SIG-M5 treated with dmso at 0.1 percent for 504 hours (cell line): ENCODE results near the gene MCM7.

ENCODE experiments used
- DNase-seq: peaks from one replicate; lab custom pipeline; 2025; ENCODE audit not compliant: unreplicated experiment; lab: John Stamatoyannopoulos, UW

The MCM7 gene

DNA sequence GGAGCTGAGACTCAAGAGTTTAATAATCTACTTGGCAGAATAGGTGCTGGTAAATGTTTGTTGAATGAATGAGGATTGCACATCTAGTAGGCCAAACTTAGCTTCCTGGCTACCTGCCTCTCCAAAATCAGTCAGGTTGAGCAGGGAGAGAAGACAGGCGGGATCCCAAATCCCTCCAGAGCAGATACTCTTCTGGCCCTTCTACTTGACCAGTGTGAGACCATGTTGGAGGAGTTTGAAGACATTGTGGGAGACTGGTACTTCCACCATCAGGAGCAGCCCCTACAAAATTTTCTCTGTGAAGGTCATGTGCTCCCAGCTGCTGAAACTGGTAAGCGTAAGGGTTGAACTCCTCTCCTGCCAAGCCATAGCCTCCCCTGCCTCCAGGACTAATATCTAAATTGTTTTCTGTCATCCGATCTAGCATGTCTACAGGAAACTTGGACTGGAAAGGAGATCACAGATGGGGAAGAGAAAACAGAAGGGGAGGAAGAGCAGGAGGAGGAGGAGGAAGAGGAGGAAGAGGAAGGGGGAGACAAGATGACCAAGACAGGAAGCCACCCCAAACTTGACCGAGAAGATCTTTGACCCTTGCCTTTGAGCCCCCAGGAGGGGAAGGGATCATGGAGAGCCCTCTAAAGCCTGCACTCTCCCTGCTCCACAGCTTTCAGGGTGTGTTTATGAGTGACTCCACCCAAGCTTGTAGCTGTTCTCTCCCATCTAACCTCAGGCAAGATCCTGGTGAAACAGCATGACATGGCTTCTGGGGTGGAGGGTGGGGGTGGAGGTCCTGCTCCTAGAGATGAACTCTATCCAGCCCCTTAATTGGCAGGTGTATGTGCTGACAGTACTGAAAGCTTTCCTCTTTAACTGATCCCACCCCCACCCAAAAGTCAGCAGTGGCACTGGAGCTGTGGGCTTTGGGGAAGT, 23.4 kb upstream of the MCM7 start:
- DNase-seq = no peak

DNA sequence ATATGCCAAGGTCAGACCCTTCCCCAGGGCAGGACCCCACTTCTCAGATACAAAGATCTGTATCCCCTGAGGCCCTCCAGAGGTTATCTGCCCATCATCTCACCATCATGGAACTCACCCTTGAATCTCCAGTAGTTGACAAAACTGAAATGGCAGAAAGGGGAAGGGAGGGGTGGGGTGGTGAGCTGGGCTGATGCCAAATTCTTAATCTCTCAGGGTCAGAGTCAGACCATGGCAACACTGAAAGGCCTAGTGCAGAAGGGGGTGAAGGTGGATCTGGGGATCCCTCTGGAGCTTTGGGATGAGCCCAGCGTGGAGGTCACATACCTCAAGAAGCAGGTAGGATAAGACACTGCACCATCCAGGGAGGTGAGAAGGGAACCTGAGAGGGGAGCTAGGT, 21.4 kb upstream of the MCM7 start:
- DNase-seq = no peak

DNA sequence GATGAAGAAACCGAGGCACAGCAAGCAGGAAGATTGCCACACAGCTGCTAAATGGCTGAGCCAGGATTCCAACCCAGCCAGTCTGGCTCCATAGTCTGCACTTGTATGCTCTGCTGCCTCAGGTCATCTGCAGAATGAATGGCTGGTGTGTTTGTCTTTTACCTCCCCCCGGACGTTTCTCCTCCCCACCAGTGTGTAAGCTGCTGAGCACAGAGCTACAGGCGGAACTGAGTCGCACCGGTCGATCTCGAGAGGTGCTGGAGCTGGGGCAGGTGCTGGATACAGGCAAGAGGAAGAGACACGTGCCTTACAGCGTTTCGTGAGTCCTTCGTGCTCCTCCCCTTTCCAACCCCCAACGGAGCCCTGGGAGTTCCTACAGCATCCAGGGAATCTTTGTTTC, 20.9 kb upstream of the MCM7 start:
- DNase-seq = no peak

DNA sequence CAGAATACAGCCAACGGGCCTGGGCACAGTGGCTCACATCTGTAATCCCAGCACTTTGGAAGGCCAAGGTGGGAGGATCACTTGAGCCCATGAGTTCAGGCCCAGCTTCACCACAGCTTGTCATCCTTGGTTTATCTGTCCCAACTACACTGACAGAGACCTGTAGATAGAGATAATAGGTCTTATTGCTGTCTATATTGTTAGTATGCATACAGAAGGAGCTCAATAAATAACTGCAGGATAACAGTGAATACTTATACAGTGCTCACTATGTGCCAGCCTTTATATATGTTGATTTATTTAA, 19.5 kb upstream of the MCM7 start:
- no peak for DNase-seq

DNA sequence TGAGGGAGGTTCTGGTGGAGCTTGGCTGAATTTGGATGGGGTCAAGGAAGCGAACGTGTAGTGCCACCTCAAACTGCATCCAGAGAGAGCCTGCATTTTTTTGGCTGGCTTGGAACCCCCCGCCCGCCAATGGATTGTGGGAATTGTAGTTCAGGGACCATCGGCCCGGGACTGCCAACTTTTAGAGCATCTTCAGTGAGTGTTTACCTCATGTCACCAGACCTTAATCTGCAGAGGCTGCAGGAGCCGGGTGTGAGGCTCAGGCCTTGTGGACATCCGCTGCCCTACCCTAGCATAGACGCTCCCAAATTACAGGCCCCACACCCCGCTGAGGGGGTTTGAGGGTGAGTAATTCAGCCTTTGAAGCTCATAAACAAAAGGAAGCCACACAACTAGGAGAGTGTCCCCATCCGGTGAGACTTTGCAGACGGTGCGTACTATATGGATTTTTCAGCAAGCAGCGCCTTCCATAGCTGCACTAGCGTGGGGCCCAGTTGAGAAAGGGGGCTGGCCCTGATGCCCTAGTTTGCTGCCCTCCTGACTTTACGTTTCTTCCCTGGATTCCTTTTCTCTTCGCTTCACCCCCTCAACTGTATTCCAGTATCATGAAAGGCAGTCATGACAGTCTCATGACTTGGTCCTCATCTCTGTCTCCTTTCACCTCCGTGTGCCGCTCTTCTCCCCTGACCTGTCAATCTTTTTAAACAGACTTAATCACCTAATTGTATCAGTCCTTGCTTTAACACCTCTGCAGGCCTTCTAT, 19.0 kb upstream of the MCM7 start:
- DNase-seq = peak; percentile 65

DNA sequence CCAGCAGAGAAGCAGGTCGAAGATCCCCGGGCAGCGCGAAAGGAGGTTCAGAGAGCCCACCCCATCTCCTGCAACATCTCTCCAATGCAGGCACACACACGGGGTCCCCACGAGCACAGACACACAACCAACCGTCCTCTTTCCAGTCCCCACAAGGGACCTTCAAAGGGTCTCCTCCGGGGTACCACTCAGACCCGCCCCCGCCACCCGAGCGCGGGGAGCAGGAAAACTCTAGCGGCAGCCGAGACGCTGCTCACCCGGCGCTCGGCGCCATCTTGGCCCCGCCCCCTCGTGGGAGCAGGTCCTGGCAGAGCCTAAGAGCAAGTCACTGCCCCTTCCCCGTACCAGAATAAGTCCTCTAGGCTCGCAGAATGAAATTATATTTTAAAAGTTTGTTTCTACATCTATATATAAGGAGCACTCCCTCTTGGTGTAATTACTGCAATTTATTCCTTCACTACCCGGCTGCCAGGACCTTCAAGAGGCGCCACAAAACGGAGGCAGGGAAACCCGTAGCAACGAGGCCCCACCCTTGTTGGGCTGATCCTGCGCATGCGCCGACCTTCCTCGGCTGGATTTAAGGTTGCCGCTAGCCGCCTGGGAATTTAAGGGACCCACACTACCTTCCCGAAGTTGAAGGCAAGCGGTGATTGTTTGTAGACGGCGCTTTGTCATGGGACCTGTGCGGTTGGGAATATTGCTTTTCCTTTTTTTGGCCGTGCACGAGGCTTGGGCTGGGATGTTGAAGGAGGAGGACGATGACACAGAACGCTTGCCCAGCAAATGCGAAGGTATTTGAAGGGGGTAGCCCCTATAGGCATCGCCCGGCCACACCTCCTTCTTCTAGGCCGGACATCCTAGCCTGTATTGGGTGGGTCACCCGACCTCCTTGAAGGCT, 18.1 kb upstream of the MCM7 start, which contains the start of the genes CNPY4 and TAF6:
TSS of gene CNPY4 (plus strand) at position 563 of the 898 bp plus-strand sequence. CDS start at position 674, 111 bp downstream.
TSS of gene TAF6 (minus strand) at position 287 of the 898 bp plus-strand sequence. CDS start 5,149 bp downstream, outside the sequence.
- peak; percentile 93 for DNase-seq

DNA sequence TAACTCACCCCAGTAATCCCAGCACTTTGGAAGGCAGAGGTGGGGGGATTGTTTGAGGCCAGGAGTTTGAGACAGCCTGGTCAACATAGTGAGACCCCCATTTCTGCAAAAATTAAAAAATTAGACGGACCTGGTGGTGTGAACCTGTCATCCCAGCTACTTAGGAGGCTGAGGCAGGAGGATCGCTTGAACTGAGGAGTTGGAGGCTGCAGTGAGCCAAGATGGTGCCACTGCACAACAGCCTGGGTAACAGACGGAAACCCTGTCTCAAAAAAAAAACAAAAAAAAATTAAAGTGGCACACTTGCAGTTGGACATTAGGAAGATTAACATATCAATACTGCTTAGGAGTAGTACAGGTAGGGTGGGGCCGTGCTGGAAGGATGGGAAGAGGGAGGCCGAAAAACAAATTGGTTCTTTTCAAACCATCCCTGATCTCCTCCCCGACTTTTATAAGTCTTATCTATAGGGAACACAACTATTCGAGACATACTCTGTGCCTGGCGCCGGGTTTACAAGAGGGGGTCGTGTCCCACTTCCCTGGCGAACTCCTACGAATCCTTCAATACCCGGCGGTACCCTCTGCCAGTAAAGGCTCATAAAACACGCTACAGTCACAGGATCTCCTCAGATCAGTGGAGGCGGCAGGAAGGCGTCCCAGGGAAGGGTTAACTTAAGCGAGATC, 17.3 kb upstream of the MCM7 start:
- DNase-seq = peak; percentile 53

DNA sequence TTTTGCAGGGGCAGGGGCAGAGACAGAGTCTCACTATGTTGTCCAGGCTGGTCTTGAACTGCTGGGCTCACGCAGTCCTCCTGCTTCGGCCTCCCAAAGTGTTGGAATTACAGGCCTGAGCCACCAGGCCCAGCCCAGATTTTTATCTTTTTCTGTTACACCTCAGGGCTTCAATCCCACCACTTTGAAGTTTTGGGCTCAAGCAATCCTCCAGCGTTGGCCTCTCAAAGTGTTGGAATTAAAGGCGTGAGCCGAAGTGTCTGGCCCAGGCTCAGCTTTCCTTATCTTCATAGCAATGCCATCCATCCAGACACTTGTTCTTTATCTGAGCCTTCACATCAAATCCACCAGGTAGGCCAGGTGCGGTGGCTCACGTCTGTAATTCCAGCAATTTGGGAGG, 13.8 kb upstream of the MCM7 start:
- no peak for DNase-seq

DNA sequence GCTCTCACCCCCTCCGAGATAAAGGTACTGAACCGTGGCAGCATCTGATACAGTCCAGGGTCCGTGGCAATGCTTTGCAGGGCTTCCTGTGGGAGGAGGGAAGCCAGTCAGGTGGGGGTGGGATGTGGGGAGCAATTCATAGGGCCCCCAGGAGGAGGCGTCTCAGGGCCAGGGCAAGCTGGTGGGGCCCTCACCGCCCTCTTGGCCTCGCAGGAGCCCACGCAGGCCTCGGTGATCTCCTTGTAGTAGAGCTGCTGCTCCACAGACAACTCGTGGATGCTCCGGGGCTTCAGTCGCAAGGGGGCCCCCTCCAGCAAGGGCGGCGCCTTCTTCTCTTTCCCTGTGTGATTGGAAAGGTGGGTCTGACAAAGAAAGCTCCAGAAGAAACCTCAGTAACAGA, 10.7 kb upstream of the MCM7 start:
- no peak for DNase-seq

DNA sequence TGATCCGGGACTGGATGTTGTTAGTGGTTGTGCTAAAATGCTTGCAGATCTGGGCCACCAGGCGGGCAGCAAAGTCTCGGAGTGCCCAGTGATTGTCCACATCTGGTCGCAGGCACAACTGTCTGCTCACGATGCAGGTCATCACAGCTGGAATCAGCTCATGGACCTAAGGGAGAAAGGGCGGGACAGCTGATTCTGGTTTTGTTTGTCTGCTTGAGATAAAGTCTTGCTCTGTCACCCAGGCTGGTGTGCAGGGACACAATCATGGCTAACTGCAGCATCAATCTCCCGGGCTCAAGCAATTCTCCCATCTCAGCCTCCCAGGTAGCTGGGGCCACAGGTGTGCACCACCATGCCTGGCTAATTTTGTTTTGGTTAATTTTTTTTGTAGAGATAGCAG, 10.0 kb upstream of the MCM7 start:
- DNase-seq = no peak

DNA sequence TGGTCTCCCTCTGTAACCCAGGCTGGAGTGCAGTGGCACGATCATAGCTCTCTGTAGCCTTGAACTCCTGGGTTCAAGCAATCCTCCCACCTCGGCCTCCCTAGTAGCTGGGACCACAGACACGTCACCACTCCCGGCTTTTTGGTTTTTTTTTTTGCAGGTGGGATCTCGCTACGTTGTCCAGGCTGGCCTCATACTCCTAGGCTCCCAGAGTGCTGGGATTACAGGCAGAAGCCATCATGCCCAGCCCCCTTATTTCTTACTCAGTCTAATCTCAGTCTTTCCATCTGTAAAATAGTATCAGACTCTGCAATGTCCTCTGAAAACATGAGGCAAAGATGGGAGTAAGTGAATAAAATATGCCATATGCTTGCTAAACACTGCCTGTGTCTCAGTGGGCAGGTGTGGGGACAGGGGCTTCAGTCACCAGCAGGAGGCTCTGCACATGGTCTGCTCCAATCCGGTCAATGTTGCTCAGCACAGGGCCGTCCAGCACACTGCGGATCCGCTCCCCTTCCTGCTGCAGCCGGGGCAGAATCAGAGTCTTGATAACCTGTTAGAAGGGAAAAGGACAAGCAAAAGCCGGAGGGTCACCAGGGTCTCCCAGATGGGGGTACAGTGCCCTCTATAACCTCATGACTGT, 8.4 kb upstream of the MCM7 start:
- no peak for DNase-seq

DNA sequence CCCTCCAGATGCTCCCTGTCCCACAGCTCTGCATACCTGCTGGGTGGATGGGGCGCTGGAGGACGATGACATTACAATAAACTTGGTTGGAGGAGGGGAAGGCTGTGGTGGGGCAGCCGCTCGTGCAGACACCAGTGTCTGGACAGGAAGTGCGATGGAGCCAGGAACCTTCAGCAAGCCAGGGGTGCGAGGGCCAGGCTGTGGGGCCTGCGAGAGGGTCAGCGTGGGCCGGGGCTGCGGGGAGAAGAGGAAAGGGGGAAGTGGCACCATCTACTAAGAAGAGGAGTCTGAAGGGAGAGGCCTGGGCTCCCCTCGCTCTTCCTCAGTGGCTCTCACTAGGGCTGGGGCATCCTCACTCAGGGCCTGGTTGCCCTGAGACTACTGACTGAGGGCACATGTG, 6.7 kb upstream of the MCM7 start:
- DNase-seq = no peak

DNA sequence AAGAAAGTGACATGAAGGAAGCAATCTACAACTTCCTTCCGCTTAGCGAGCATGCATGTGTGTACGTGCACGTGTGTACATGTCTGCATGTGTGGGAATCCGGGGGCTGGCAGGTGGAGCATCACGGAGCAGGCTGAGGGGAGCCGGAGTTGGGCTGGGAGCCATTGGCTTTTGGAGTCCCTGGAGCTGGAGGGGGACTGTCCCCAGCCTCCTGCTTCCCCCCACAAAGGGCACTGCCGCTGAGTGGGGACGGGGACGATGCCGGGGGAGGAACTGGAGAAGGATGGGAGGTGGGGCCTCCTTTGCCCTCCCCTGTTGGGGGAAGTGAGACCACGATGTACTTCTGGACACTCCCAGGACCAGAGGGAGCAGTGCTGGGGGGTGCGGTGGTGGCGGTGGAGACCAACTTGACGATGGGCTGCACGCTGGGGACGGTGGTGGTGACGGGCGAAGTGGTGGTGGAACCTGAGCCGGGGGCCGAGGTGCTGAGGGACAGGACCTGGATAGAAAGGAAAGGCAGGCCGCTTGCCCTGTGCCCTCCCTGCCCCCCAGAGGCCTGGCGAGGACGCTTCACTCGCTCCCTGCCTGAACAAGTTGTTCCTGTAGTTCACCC, 6.0 kb upstream of the MCM7 start:
- DNase-seq = no peak

DNA sequence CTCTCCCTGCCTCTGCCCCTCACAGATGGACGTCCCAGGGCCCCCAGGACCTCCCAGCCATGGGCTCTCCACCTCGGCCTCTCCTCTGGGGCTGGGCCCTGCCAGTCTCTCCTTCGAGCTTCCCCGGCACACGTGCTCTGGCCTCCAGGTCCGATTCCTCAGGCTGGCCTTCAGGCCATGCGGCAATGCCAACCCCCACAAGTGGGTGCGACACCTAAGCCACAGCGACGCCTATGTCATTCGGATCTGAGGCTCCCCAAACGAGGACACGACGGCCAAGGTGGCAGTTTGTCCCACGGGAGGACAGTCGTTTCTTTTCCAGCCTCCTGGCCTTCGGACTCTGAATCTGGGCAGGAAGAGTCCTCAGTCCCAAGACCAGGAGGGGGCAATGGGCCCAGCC, 5.4 kb upstream of the MCM7 start:
- DNase-seq = no peak

DNA sequence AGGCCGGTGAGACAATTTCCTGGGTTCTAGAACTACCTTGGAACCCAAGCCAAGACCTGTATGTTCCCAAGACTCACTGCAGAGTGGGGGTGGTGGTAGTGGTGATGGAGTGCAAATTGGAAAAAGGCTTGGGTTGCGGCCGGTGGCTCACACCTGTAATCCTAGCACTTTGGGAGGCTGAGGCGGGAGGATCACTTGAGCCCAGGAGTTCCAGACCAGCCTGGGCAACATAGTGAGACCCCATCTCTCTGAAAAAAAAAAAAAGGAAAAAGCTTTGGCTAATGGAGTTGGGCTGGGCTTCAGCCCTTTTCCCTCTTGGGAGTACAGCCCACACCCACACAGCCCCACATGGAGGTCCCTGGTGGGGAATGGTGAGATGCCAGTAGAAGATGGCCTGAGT, 4.3 kb upstream of the MCM7 start:
- no peak for DNase-seq

DNA sequence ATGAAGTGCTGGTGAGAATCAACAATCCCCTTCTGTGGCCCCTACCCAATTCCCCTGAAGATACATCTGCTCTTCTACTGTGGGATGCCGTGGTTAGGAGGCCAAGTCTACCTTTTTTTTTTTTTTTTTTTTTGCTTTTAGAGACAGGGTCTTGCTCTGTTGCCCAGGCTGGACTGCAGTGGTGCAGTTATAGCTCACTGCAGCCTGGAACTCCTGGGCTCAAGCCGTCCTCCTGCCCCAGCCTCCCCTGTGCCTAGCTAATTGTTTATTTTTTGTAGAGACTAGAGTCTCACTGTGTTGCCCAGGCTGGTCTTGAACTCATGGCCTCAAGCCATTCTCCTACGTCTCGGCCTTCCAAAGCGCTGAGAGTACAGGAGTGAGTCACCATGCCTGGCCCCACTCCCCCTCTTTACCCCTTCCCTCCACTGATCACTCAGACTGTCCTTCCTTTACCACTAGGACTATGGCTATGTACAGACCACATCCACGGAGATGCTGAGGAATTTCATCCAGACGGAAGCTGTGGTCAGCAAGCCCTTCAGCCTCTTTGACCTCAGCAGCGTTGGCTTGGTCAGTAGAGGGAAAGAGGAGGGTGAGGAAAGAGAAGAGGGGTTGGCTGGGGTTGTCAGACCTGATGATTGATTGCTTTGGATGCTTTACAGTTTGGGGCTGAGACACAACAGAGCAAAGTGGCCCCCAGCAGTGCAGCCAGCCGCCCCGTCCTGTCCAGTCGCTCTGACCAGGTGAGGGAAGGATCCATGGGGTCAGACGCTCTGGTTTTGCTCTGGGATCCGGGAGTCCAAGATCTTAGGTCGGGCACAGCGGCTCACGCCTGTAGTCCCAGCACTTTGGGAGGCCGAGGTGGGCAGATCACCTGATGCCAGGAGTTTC, 2.0 kb upstream of the MCM7 start:
- no peak for DNase-seq

DNA sequence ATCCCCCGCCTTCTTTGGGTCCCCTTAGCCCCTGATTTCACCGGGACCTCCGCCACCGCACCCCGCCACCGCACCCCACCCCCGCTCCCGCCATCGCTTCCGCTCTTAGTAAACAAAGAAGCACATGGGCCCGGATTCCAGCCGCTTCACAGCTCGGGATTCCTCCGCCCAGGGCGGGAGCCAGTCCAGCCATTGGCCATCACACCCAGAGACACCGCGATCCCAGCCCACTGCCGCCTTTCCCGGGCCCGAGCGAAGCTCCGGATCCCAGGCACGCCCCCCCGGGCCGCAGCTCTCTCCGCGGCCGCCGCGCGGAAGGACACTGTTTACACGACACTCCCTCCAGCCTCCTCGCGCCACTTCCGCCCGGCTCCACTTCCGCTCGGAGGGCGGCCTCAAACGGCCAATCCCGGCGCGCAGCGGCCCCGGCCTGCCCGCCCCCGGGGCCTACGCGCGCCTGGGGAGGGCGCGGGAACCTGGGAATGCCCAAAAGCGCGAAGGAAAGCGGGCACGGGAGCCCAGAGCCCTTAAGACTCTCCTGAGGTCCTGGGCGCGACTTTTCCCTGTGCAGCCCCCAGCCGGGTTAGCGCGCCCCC, 679 bp downstream of the MCM7 start:
- peak; percentile 88 for DNase-seq

DNA sequence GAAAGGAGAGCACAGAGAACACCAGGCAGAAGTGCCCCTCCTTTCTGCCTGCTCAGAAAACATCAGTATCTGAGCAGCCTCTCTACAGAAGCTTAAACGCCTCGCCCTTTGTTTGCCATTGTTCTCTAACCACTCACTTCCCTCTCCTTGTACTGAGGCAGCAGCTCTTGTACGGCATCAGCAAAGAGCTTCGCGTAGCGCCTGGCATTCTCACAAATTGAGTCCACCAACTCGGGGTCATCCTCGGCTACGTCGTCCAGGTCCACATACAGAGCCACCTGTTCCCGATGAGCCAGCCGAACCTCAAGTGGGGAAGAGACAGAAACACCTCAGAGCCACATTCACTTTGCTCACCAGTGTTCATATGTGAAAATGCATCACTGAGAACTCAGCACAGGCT, 1.7 kb downstream of the MCM7 start:
- DNase-seq = no peak
